Suprapubic skin (tissue), 4 donors: ENCODE data around the gene CACNA1D.

Experiments
- EP300 ChIP-seq: sonication (generic); formaldehyde crosslinking; IDR thresholded peaks from one replicate; pipeline ENCODE4 v1.6.1; 2017; ENCODE audit warnings: antibody characterized with exemption
- POLR2A ChIP-seq, 2 donors: fragments of 450-650 bp; IDR thresholded peaks; one replicate each; pipeline ENCODE4 v1.6.1; 2017; ENCODE audit warnings: antibody characterized with exemption in 2 of 2, mild to moderate bottlenecking in 2 of 2, moderate library complexity in 2 of 2
- POLR2AphosphoS5 ChIP-seq, 3 donors: sonication (generic); formaldehyde crosslinking; IDR thresholded peaks; one replicate each; pipeline ENCODE4 v1.6.1; 2017; ENCODE audit warnings: antibody characterized with exemption in 3 of 3
- TF ChIP-seq, protein P1 (sequence below), 2 donors: fragments of 200-600 bp in 1 of 2; fragments of 450-650 bp in 1 of 2; sonication (generic) in 1 of 2; IDR thresholded peaks; one replicate each; pipeline ENCODE4 v1.5.1; 2016 to 2019; ENCODE audit warnings: antibody characterized with exemption in 2 of 2, mild to moderate bottlenecking in 1 of 2, moderate library complexity in 1 of 2

- TF ChIP-seq EP300 (no peak), POLR2A (IDR thresholded peaks at IDR 0.05) (no peak), POLR2AphosphoS5 (IDR thresholded peaks at IDR 0.05) (no peak)
- TF ChIP-seq, protein P1, sequence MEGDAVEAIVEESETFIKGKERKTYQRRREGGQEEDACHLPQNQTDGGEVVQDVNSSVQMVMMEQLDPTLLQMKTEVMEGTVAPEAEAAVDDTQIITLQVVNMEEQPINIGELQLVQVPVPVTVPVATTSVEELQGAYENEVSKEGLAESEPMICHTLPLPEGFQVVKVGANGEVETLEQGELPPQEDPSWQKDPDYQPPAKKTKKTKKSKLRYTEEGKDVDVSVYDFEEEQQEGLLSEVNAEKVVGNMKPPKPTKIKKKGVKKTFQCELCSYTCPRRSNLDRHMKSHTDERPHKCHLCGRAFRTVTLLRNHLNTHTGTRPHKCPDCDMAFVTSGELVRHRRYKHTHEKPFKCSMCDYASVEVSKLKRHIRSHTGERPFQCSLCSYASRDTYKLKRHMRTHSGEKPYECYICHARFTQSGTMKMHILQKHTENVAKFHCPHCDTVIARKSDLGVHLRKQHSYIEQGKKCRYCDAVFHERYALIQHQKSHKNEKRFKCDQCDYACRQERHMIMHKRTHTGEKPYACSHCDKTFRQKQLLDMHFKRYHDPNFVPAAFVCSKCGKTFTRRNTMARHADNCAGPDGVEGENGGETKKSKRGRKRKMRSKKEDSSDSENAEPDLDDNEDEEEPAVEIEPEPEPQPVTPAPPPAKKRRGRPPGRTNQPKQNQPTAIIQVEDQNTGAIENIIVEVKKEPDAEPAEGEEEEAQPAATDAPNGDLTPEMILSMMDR (IDR thresholded peaks at IDR 0.05): no peak
These were observed 96.2 kb downstream of the CACNA1D start for GRCh38 chr3:53590606-53591005.
